ENCODE results near the gene NUTM2F. TPM values are rescaled to one million over a fixed set of nuclear protein-coding genes. Genes with fewer than 3 reads are reported as not detected.
"Not testable (repeated sequence)": the region's sequence is repeated elsewhere in the genome, so short reads cannot be mapped to it uniquely, and the experiment has no call there.

Gene NUTM2F
- total RNA-seq (2022): not detected in 2 replicates
- not detected for Bru-seq, nascent RNA
- BruChase-seq, experiment 1, labeled RNA remaining after a 6-hour chase: not detected
- not detected for BruChase-seq, experiment 2, labeled RNA remaining after a 2-hour chase
- long read RNA-seq: 0 reads

GRCh38 chr9:94328544-94328943 is at the start of gene NUTM2F:
Gene NUTM2F (minus strand): TSS chr9:94328644. CDS start chr9:94328623, 21 bp downstream.
- H3K4me1 Mint-ChIP-seq (ENCODE audit: insufficient read depth, unreplicated experiment); intact Hi-C loops (cut with micrococcal nuclease); H3K27me3 Mint-ChIP-seq (ENCODE audit: insufficient read depth, unreplicated experiment); H3K27ac Mint-ChIP-seq (ENCODE audit: low read depth, unreplicated experiment); CTCF ChIA-PET; DNase-seq (ENCODE audit: unreplicated experiment); H3K36me3 Mint-ChIP-seq (ENCODE audit: insufficient read depth, unreplicated experiment); BruUV-seq (replicated peaks); H3K4me3 Mint-ChIP-seq (ENCODE audit: unreplicated experiment); POLR2A ChIA-PET; H3K9me3 Mint-ChIP-seq (ENCODE audit: unreplicated experiment): not testable (repeated sequence)

GRCh38 chr9:94375197-94375596 is 46.8 kb upstream of the NUTM2F start:
- peaks cover 11% of the 10 kb centered on the region for H3K27me3 Mint-ChIP-seq (ENCODE audit: insufficient read depth, unreplicated experiment)
- POLR2A ChIA-PET; CTCF ChIA-PET; intact Hi-C loops (cut with micrococcal nuclease); H3K36me3 Mint-ChIP-seq (ENCODE audit: insufficient read depth, unreplicated experiment); H3K27ac Mint-ChIP-seq (ENCODE audit: low read depth, unreplicated experiment); H3K4me1 Mint-ChIP-seq (ENCODE audit: insufficient read depth, unreplicated experiment); H3K9me3 Mint-ChIP-seq (ENCODE audit: unreplicated experiment); BruUV-seq (replicated peaks): not testable (repeated sequence)
- peak overlapping the region; percentile 79 for H3K4me3 Mint-ChIP-seq (ENCODE audit: unreplicated experiment)
- peak; percentile 10 for DNase-seq (ENCODE audit: unreplicated experiment)

- peak overlapping the region; percentile 79 for H3K4me3 Mint-ChIP-seq (ENCODE audit: unreplicated experiment)
- intact Hi-C loops (cut with micrococcal nuclease); BruUV-seq (replicated peaks); H3K36me3 Mint-ChIP-seq (ENCODE audit: insufficient read depth, unreplicated experiment); CTCF ChIA-PET; H3K4me1 Mint-ChIP-seq (ENCODE audit: insufficient read depth, unreplicated experiment); H3K9me3 Mint-ChIP-seq (ENCODE audit: unreplicated experiment): not testable (repeated sequence)
- H3K27me3 Mint-ChIP-seq (ENCODE audit: insufficient read depth, unreplicated experiment): peaks cover 11% of the 10 kb centered on the region
- peak overlapping the region; percentile 89 for H3K27ac Mint-ChIP-seq (ENCODE audit: low read depth, unreplicated experiment)
- peak; percentile 88 for DNase-seq (ENCODE audit: unreplicated experiment)
- POLR2A ChIA-PET: interaction anchor here (0.7 kb wide), 2 partner anchors 14 to 1242 kb away, joined by 3 to 4 read pairs; no protein-coding TSS in a partner anchor
Measured at GRCh38 chr9:94374176-94375056, 46.0 kb upstream of the NUTM2F start.

GRCh38 chr9:94373779-94374175 is 45.3 kb upstream of the NUTM2F start:
- CTCF ChIA-PET; DNase-seq (ENCODE audit: unreplicated experiment); H3K4me1 Mint-ChIP-seq (ENCODE audit: insufficient read depth, unreplicated experiment); intact Hi-C loops (cut with micrococcal nuclease); H3K9me3 Mint-ChIP-seq (ENCODE audit: unreplicated experiment); H3K36me3 Mint-ChIP-seq (ENCODE audit: insufficient read depth, unreplicated experiment): not testable (repeated sequence)
- POLR2A ChIA-PET: interaction anchor here (0.7 kb wide), 2 partner anchors 14 to 1241 kb away, joined by 3 to 4 read pairs; no protein-coding TSS in a partner anchor
- H3K27ac Mint-ChIP-seq (ENCODE audit: low read depth, unreplicated experiment): peak overlapping the region; percentile 89
- H3K27me3 Mint-ChIP-seq (ENCODE audit: insufficient read depth, unreplicated experiment): peaks cover 11% of the 10 kb centered on the region
- peak overlapping the region; percentile 79 for H3K4me3 Mint-ChIP-seq (ENCODE audit: unreplicated experiment)
- BruUV-seq (replicated peaks): TSS peak; percentile 99

- intact Hi-C loops (cut with micrococcal nuclease); H3K36me3 Mint-ChIP-seq (ENCODE audit: insufficient read depth, unreplicated experiment); H3K9me3 Mint-ChIP-seq (ENCODE audit: unreplicated experiment); DNase-seq (ENCODE audit: unreplicated experiment); H3K4me3 Mint-ChIP-seq (ENCODE audit: unreplicated experiment); CTCF ChIA-PET; H3K27ac Mint-ChIP-seq (ENCODE audit: low read depth, unreplicated experiment); BruUV-seq (replicated peaks); POLR2A ChIA-PET; H3K4me1 Mint-ChIP-seq (ENCODE audit: insufficient read depth, unreplicated experiment): not testable (repeated sequence)
- H3K27me3 Mint-ChIP-seq (ENCODE audit: insufficient read depth, unreplicated experiment): peaks cover 11% of the 10 kb centered on the region
Measured at GRCh38 chr9:94370266-94370665, 41.8 kb upstream of the NUTM2F start.

- POLR2A ChIA-PET; BruUV-seq (replicated peaks): not testable (repeated sequence)
Measured at GRCh38 chr9:94364093-94364614, 35.7 kb upstream of the NUTM2F start.

GRCh38 chr9:94357158-94357557 is 28.7 kb upstream of the NUTM2F start:
- H3K36me3 Mint-ChIP-seq (ENCODE audit: insufficient read depth, unreplicated experiment); H3K4me1 Mint-ChIP-seq (ENCODE audit: insufficient read depth, unreplicated experiment); H3K27me3 Mint-ChIP-seq (ENCODE audit: insufficient read depth, unreplicated experiment); POLR2A ChIA-PET; H3K27ac Mint-ChIP-seq (ENCODE audit: low read depth, unreplicated experiment); BruUV-seq (replicated peaks); intact Hi-C loops (cut with micrococcal nuclease); CTCF ChIA-PET; DNase-seq (ENCODE audit: unreplicated experiment); H3K9me3 Mint-ChIP-seq (ENCODE audit: unreplicated experiment); H3K4me3 Mint-ChIP-seq (ENCODE audit: unreplicated experiment): not testable (repeated sequence)

More at GRCh38 chr9:94364093-94364614, 35.7 kb upstream of the NUTM2F start:
- H3K4me3 Mint-ChIP-seq (ENCODE audit: unreplicated experiment); intact Hi-C loops (cut with micrococcal nuclease); H3K27me3 Mint-ChIP-seq (ENCODE audit: insufficient read depth, unreplicated experiment); CTCF ChIA-PET; H3K4me1 Mint-ChIP-seq (ENCODE audit: insufficient read depth, unreplicated experiment); DNase-seq (ENCODE audit: unreplicated experiment); H3K27ac Mint-ChIP-seq (ENCODE audit: low read depth, unreplicated experiment); H3K9me3 Mint-ChIP-seq (ENCODE audit: unreplicated experiment); H3K36me3 Mint-ChIP-seq (ENCODE audit: insufficient read depth, unreplicated experiment): not testable (repeated sequence)

GRCh38 chr9:94351901-94352723 is 23.7 kb upstream of the NUTM2F start:
- BruUV-seq (replicated peaks); H3K36me3 Mint-ChIP-seq (ENCODE audit: insufficient read depth, unreplicated experiment); H3K27ac Mint-ChIP-seq (ENCODE audit: low read depth, unreplicated experiment); H3K27me3 Mint-ChIP-seq (ENCODE audit: insufficient read depth, unreplicated experiment); H3K4me3 Mint-ChIP-seq (ENCODE audit: unreplicated experiment); DNase-seq (ENCODE audit: unreplicated experiment); POLR2A ChIA-PET; H3K9me3 Mint-ChIP-seq (ENCODE audit: unreplicated experiment); intact Hi-C loops (cut with micrococcal nuclease); CTCF ChIA-PET; H3K4me1 Mint-ChIP-seq (ENCODE audit: insufficient read depth, unreplicated experiment): not testable (repeated sequence)

GRCh38 chr9:94348754-94349153 is 20.3 kb upstream of the NUTM2F start:
- H3K4me1 Mint-ChIP-seq (ENCODE audit: insufficient read depth, unreplicated experiment); H3K4me3 Mint-ChIP-seq (ENCODE audit: unreplicated experiment); intact Hi-C loops (cut with micrococcal nuclease); H3K27ac Mint-ChIP-seq (ENCODE audit: low read depth, unreplicated experiment); POLR2A ChIA-PET; H3K27me3 Mint-ChIP-seq (ENCODE audit: insufficient read depth, unreplicated experiment); DNase-seq (ENCODE audit: unreplicated experiment); H3K9me3 Mint-ChIP-seq (ENCODE audit: unreplicated experiment); BruUV-seq (replicated peaks); H3K36me3 Mint-ChIP-seq (ENCODE audit: insufficient read depth, unreplicated experiment); CTCF ChIA-PET: not testable (repeated sequence)

Data from MCF 10A (cell line).